B cell (primary cell): ENCODE data around the gene MGAT4C. TPM values are rescaled to one million over a fixed set of nuclear protein-coding genes. Genes with fewer than 3 reads are reported as not detected.

Experiments
- ATAC-seq: fragments of 200-7000 bp; cut with Tn5 transposase; one replicate; pipeline ENCODE4 v1.10.0; 2021; ENCODE audit warnings: low read depth, mild to moderate bottlenecking, moderate number of reproducible peaks, moderate library complexity
- CTCF ChIA-PET: fragments of 350-600 bp; sonication (Branson Sonifier 250); formaldehyde crosslinking; loops from one replicate; lab custom pipeline; 2021; ENCODE audit warnings: antibody characterized with exemption, inconsistent platforms; lab: Charles Lee
- POLR2A ChIA-PET: fragments of 350-600 bp; sonication (Branson Sonifier 250); formaldehyde crosslinking; loops from one replicate; lab custom pipeline; 2021; ENCODE audit warnings: antibody characterized with exemption; lab: Charles Lee
- DNase-seq: peaks from one replicate; pipeline ENCODE4 v3.0.0; 2013
- H2AFZ ChIP-seq: 2 replicates; pipeline ENCODE4 v1.6.1; 2012; ENCODE audit warnings: mild to moderate bottlenecking, low read depth, low read length; ENCODE audit not compliant: insufficient read depth, poor library complexity, severe bottlenecking
- H3K27ac ChIP-seq, 2 donors: 1 replicate in 1 of 2; 2 replicates in 1 of 2; pipeline ENCODE4 v1.5.1; 2012 to 2013; ENCODE audit warnings: low read length in 2 of 2, mild to moderate bottlenecking in 2 of 2, moderate library complexity in 1 of 2
- H3K27me3 ChIP-seq, 4 experiments: fragments of 200-600 bp in 1 of 4; sonication (generic) in 1 of 4; replicated peaks in 1 of 4; 1 replicate in 2 of 4; 2 replicates in 2 of 4; pipeline versions ENCODE4 v1.6.1 to v1.7.0; 2013 to 2016; ENCODE audit warnings: low read length in 3 of 4, mild to moderate bottlenecking in 2 of 4, mixed read lengths in 1 of 4, moderate library complexity in 1 of 4; ENCODE audit not compliant: insufficient read depth in 4 of 4, control insufficient read depth in 3 of 4; ENCODE audit errors: control extremely low read depth in 1 of 4
- H3K36me3 ChIP-seq, 2 experiments: replicated peaks in 1 of 2; 1 replicate in 1 of 2; 2 replicates in 1 of 2; pipeline versions ENCODE4 v1.6.1 to v1.7.1; 2013; ENCODE audit warnings: low read length in 1 of 2; ENCODE audit not compliant: insufficient read depth in 2 of 2, control insufficient read depth in 1 of 2; ENCODE audit errors: control extremely low read depth in 1 of 2, extremely low read depth in 1 of 2
- H3K4me1 ChIP-seq, 2 donors: fragments of 200-600 bp in 1 of 2; sonication (generic) in 1 of 2; 1 replicate in 1 of 2; 2 replicates in 1 of 2; pipeline versions ENCODE4 v1.5.1 to v1.6.1; 2013 to 2017; ENCODE audit warnings: low read length in 2 of 2; ENCODE audit not compliant: control insufficient read depth in 2 of 2, insufficient read depth in 2 of 2
- H3K4me2 ChIP-seq: replicated peaks from 2 replicates; pipeline ENCODE3; 2012; ENCODE audit warnings: mild to moderate bottlenecking, low read depth, low read length; ENCODE audit not compliant: poor library complexity, severe bottlenecking
- H3K4me3 ChIP-seq, 5 experiments: fragments of 200-600 bp in 1 of 5; sonication (generic) in 1 of 5; 1 replicate in 3 of 5; 2 replicates in 2 of 5; pipeline versions ENCODE4 v1.5.1 to v1.7.0; 2011 to 2016; ENCODE audit warnings: low read length in 4 of 5, mild to moderate bottlenecking in 4 of 5, low read depth in 2 of 5, control low read depth in 1 of 5, moderate library complexity in 1 of 5; ENCODE audit not compliant: insufficient read depth in 1 of 5; ENCODE audit errors: control extremely low read depth in 1 of 5, extremely low read depth in 1 of 5
- H3K79me2 ChIP-seq: fragments of 200-600 bp; sonication (generic); one replicate; pipeline ENCODE4 v1.6.0; 2016; ENCODE audit warnings: low read length; ENCODE audit not compliant: control insufficient read depth, insufficient read depth
- H3K9ac ChIP-seq: fragments of 200-600 bp; sonication (generic); 2 replicates; pipeline ENCODE4 v1.6.1; 2017; ENCODE audit warnings: mild to moderate bottlenecking, low read length, moderate library complexity
- H3K9me3 ChIP-seq, 3 donors: one replicate each; pipeline versions ENCODE4 v1.6.1 to v1.7.1; 2013; ENCODE audit warnings: low read length in 2 of 3; ENCODE audit not compliant: control insufficient read depth in 2 of 3, insufficient read depth in 1 of 3; ENCODE audit errors: control extremely low read depth in 1 of 3
- H4K20me1 ChIP-seq: 2 replicates; pipeline ENCODE4 v1.6.0; 2012; ENCODE audit warnings: mild to moderate bottlenecking, low read length; ENCODE audit not compliant: insufficient read depth, control insufficient read depth, poor library complexity, severe bottlenecking
- H3K27ac Mint-ChIP-seq: one replicate; pipeline ENCODE4 v1.8.0; 2021; ENCODE audit warnings: mixed read lengths
- H3K27me3 Mint-ChIP-seq: one replicate; pipeline ENCODE4 v1.8.0; 2021; ENCODE audit warnings: mixed read lengths
- H3K4me1 Mint-ChIP-seq: one replicate; pipeline ENCODE4 v1.8.0; 2021; ENCODE audit warnings: mixed read lengths
- H3K4me3 Mint-ChIP-seq: one replicate; pipeline ENCODE4 v1.8.0; 2021; ENCODE audit warnings: mixed read lengths
- H3K9me3 Mint-ChIP-seq: one replicate; pipeline ENCODE4 v1.8.0; 2022; ENCODE audit warnings: mixed read lengths; ENCODE audit not compliant: insufficient read depth
- CTCF ChIP-seq: fragments of 200-600 bp; IDR thresholded peaks from one replicate; pipeline ENCODE4 v1.8.0; 2022; ENCODE audit warnings: antibody characterized with exemption, mild to moderate bottlenecking
- EZH2 ChIP-seq: IDR thresholded peaks from 2 replicates; pipeline ENCODE4 v1.6.1; 2012; ENCODE audit warnings: borderline replicate concordance, low read depth, mild to moderate bottlenecking, moderate library complexity, low read length; ENCODE audit not compliant: insufficient read depth, poor library complexity, severe bottlenecking
- WGBS: methylation state at CpG from one replicate; pipeline ENCODE4 v1.1.5; 2013; ENCODE audit warnings: missing lambda C conversion rate; ENCODE audit not compliant: insufficient coverage; 5-methylcytosine and 5-hydroxymethylcytosine counted together
- intact Hi-C: fragments of 100-400 bp; cut with micrococcal nuclease; formaldehyde crosslinking; loops from one replicate; pipeline ENCODE4 v1.10.0; 2022
- polyA plus RNA-seq: library from polyadenylated mRNA; depleted of rRNA; stranded (reverse); fragments of >200 nt; gene quantifications from 2 replicates; pipeline ENCODE4 v1.2.3, GENCODE V29; 2012
- total RNA-seq, 2 donors: library from RNA; stranded (reverse); fragments of 120-200 nt in 1 of 2; gene quantifications; 1 replicate in 1 of 2; 2 replicates in 1 of 2; pipeline versions ENCODE4 v1.2.3 to v1.2.4, GENCODE V29; 2013 to 2022

Gene MGAT4C
- total and polyA plus RNA-seq, 2 donors (not counting 1 experiment from before 2014, with no cell fraction given) = not detected

GRCh38 chr12:86260183-86260582 is 4.0 kb upstream of the MGAT4C start:
- H3K27me3 ChIP-seq = no peaks in the 10 kb centered on the region
- H3K36me3 ChIP-seq = no peaks in the 10 kb centered on the region
- H3K27me3 Mint-ChIP-seq = no peaks in the 10 kb centered on the region
- ATAC-seq = no peak
- H3K9me3 Mint-ChIP-seq = no peaks in the 10 kb centered on the region
- TF ChIP-seq CTCF (no peak), EZH2 (no peak)
- POLR2A ChIA-PET = no interaction called here
- H4K20me1 ChIP-seq = no peaks in the 10 kb centered on the region
- H3K9me3 ChIP-seq = peaks cover 0 to 10% (median 3%) of the 10 kb centered on the region in 3 donors
- no peak overlapping the region for H3K4me2 ChIP-seq
- CTCF ChIA-PET = interaction anchor here (0.6 kb wide), 1 partner anchor 16 kb away, joined by 4 read pairs; no protein-coding TSS in a partner anchor
- no peak overlapping the region for H3K9ac ChIP-seq
- no CpG with 5 or more reads among the region's 2 CpGs for WGBS
- no peak overlapping the region for H3K4me3 Mint-ChIP-seq
- no peaks in the 10 kb centered on the region for H3K4me1 ChIP-seq
- no peak for DNase-seq
- H2AFZ ChIP-seq = no peak overlapping the region
- H3K79me2 ChIP-seq = no peaks in the 10 kb centered on the region
- H3K27ac Mint-ChIP-seq = no peak overlapping the region
- H3K4me3 ChIP-seq = no peak overlapping the region
- H3K4me1 Mint-ChIP-seq = no peaks in the 10 kb centered on the region
- intact Hi-C loops = no loop called here
- H3K27ac ChIP-seq = no peak overlapping the region

GRCh38 chr12:86257134-86257533 is 943 bp upstream of the MGAT4C start:
- no peaks in the 10 kb centered on the region for H3K4me1 ChIP-seq
- H2AFZ ChIP-seq = no peak overlapping the region
- TF ChIP-seq CTCF = no peak
- no peak for TF ChIP-seq EZH2
- H3K4me2 ChIP-seq = no peak overlapping the region
- H3K79me2 ChIP-seq = no peaks in the 10 kb centered on the region
- H3K27me3 ChIP-seq = no peaks in the 10 kb centered on the region
- Mint-ChIP-seq H3K9me3 (no peaks in the 10 kb centered on the region), H3K4me3 (no peak overlapping the region), H3K27ac (no peak overlapping the region), H3K4me1 (no peaks in the 10 kb centered on the region), H3K27me3 (no peaks in the 10 kb centered on the region)
- WGBS = 65% methylated on average over 2 of the region's 2 CpGs
- no peak for ATAC-seq
- H3K9me3 ChIP-seq = no peaks in the 10 kb centered on the region
- no peak overlapping the region for H3K9ac ChIP-seq
- intact Hi-C loops = no loop called here
- CTCF ChIA-PET = no interaction called here
- no peaks in the 10 kb centered on the region for H4K20me1 ChIP-seq
- no peak for DNase-seq
- H3K36me3 ChIP-seq = no peaks in the 10 kb centered on the region
- POLR2A ChIA-PET = no interaction called here
- no peak overlapping the region for H3K27ac ChIP-seq
- no peak overlapping the region for H3K4me3 ChIP-seq
